ENCODE results near the gene IL22RA2. TPM values are rescaled to one million over a fixed set of nuclear protein-coding genes. Genes with fewer than 3 reads are reported as not detected.

IL22RA2 gene
- total RNA-seq, 1 experiment from 2014 or later, result not detected

DNA sequence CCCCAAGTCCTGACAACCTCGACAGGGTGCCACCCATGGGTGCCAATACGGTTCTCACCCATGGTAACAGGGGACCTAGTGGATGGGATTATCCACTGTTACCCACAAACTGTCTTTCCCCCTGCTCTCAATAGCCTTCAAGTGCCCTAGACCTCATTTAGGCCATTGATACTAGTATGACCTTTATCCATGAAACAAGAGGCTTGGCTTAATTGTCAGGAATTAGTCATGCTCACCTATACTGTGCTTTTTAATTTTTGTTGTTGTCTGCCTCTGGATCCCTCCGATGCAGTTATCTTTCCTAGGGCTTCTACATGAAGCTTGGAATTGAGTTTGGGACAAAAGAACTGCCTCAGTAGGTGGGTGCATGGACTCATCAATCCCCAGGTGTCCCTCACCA, 11.8 kb upstream of the IL22RA2 start:
- TF ChIP-seq, protein P1, sequence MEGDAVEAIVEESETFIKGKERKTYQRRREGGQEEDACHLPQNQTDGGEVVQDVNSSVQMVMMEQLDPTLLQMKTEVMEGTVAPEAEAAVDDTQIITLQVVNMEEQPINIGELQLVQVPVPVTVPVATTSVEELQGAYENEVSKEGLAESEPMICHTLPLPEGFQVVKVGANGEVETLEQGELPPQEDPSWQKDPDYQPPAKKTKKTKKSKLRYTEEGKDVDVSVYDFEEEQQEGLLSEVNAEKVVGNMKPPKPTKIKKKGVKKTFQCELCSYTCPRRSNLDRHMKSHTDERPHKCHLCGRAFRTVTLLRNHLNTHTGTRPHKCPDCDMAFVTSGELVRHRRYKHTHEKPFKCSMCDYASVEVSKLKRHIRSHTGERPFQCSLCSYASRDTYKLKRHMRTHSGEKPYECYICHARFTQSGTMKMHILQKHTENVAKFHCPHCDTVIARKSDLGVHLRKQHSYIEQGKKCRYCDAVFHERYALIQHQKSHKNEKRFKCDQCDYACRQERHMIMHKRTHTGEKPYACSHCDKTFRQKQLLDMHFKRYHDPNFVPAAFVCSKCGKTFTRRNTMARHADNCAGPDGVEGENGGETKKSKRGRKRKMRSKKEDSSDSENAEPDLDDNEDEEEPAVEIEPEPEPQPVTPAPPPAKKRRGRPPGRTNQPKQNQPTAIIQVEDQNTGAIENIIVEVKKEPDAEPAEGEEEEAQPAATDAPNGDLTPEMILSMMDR (conservative IDR thresholded peaks at IDR 0.05; ENCODE audit: low read depth, low read length), result no peak
- TF ChIP-seq EZH2 (IDR thresholded peaks at IDR 0.05; ENCODE audit: low read length, unreplicated experiment) (no peak), EZH2phosphoT487 (IDR thresholded peaks at IDR 0.05; ENCODE audit: borderline replicate concordance, low read length) (no peak)
- intact Hi-C loops (cut with micrococcal nuclease), result no loop called here
- H3K4me3 ChIP-seq (ENCODE audit: low read length), result no peak overlapping the region
- H3K27me3 ChIP-seq (ENCODE audit: low read length), result no peaks in the 10 kb centered on the region
- no peak overlapping the region for H3K27ac ChIP-seq (ENCODE audit: low read length)
- H3K79me2 ChIP-seq (ENCODE audit: low read length), result no peaks in the 10 kb centered on the region
- no peaks in the 10 kb centered on the region for H3K9me2 ChIP-seq (replicated peaks; ENCODE audit: low read length)
- POLR2A ChIA-PET (ENCODE audit: unreplicated experiment), result no interaction called here
- H3K36me3 ChIP-seq (ENCODE audit: low read depth, low read length), result no peaks in the 10 kb centered on the region
- BruUV-seq (replicated peaks), result no TSS peak
- H2AFZ ChIP-seq (ENCODE audit: low read length), result no peak overlapping the region
- H3F3A ChIP-seq (ENCODE audit: low read length, unreplicated experiment), result no peaks in the 10 kb centered on the region
- H3K9ac ChIP-seq (ENCODE audit: low read length), result no peak overlapping the region
- H3K4me2 ChIP-seq (ENCODE audit: low read length), result no peak overlapping the region
- H4K20me1 ChIP-seq (ENCODE audit: low read length), result no peaks in the 10 kb centered on the region
- peaks cover 34% of the 10 kb centered on the region; the same call in 1 of the 2 replicates for H3K9me3 ChIP-seq (ENCODE audit: low read length)
- H3K4me1 ChIP-seq (ENCODE audit: insufficient read depth, low read length), result no peaks in the 10 kb centered on the region
- CTCF ChIA-PET, result no interaction called here
- no peak for ATAC-seq
- no peak for DNase-seq

- no peak overlapping the region for H3K4me2 ChIP-seq (ENCODE audit: low read length)
- H3K4me3 ChIP-seq (ENCODE audit: low read length), result no peak overlapping the region
- H3K27ac ChIP-seq (ENCODE audit: low read length), result no peak overlapping the region
- no peaks in the 10 kb centered on the region for H3K9me2 ChIP-seq (replicated peaks; ENCODE audit: low read length)
- no peaks in the 10 kb centered on the region for H3K79me2 ChIP-seq (ENCODE audit: low read length)
- no peaks in the 10 kb centered on the region for H3K27me3 ChIP-seq (ENCODE audit: low read length)
- H2AFZ ChIP-seq (ENCODE audit: low read length), result no peak overlapping the region
- DNase-seq (no peak), ATAC-seq (no peak)
- TF ChIP-seq EZH2 (IDR thresholded peaks at IDR 0.05; ENCODE audit: low read length, unreplicated experiment), result no peak
- TF ChIP-seq EZH2phosphoT487 (IDR thresholded peaks at IDR 0.05; ENCODE audit: borderline replicate concordance, low read length), result no peak
- TF ChIP-seq, protein P1 (conservative IDR thresholded peaks at IDR 0.05; ENCODE audit: low read depth, low read length), result no peak
- peaks cover 21% of the 10 kb centered on the region; the same call in 1 of the 2 replicates for H3K9me3 ChIP-seq (ENCODE audit: low read length)
- no peaks in the 10 kb centered on the region for H3K36me3 ChIP-seq (ENCODE audit: low read depth, low read length)
- H3K9ac ChIP-seq (ENCODE audit: low read length), result no peak overlapping the region
- no TSS peak for BruUV-seq (replicated peaks)
- no peaks in the 10 kb centered on the region for H3F3A ChIP-seq (ENCODE audit: low read length, unreplicated experiment)
- no peaks in the 10 kb centered on the region for H4K20me1 ChIP-seq (ENCODE audit: low read length)
- intact Hi-C loops (cut with micrococcal nuclease), result no loop called here
- CTCF ChIA-PET, result no interaction called here
- POLR2A ChIA-PET (ENCODE audit: unreplicated experiment), result no interaction called here
- H3K4me1 ChIP-seq (ENCODE audit: insufficient read depth, low read length), result no peaks in the 10 kb centered on the region
These were observed 9.2 kb upstream of the IL22RA2 start for GRCh38 chr6:137182654-137183073.

- ChIA-PET CTCF (no interaction called here), POLR2A (ENCODE audit: unreplicated experiment) (no interaction called here)
- TF ChIP-seq EZH2phosphoT487 (IDR thresholded peaks at IDR 0.05; ENCODE audit: borderline replicate concordance, low read length) (no peak), EZH2 (IDR thresholded peaks at IDR 0.05; ENCODE audit: low read length, unreplicated experiment) (no peak)
- TF ChIP-seq, protein P1 (conservative IDR thresholded peaks at IDR 0.05; ENCODE audit: low read depth, low read length), result no peak
- no peaks in the 10 kb centered on the region for H3K27me3 ChIP-seq (ENCODE audit: low read length)
- no peaks in the 10 kb centered on the region for H3K79me2 ChIP-seq (ENCODE audit: low read length)
- no peaks in the 10 kb centered on the region for H3K36me3 ChIP-seq (ENCODE audit: low read depth, low read length)
- no peaks in the 10 kb centered on the region for H4K20me1 ChIP-seq (ENCODE audit: low read length)
- H3K4me1 ChIP-seq (ENCODE audit: insufficient read depth, low read length), result no peaks in the 10 kb centered on the region
- no peak overlapping the region for H3K27ac ChIP-seq (ENCODE audit: low read length)
- no peak overlapping the region for H3K4me2 ChIP-seq (ENCODE audit: low read length)
- H3K9ac ChIP-seq (ENCODE audit: low read length), result no peak overlapping the region
- ATAC-seq (no peak), DNase-seq (no peak)
- no peaks in the 10 kb centered on the region for H3F3A ChIP-seq (ENCODE audit: low read length, unreplicated experiment)
- H2AFZ ChIP-seq (ENCODE audit: low read length), result no peak overlapping the region
- H3K9me3 ChIP-seq (ENCODE audit: low read length), result peaks cover 21% of the 10 kb centered on the region; the same call in 1 of the 2 replicates
- H3K4me3 ChIP-seq (ENCODE audit: low read length), result no peak overlapping the region
- intact Hi-C loops (cut with micrococcal nuclease), result no loop called here
- BruUV-seq (replicated peaks), result no TSS peak
- no peaks in the 10 kb centered on the region for H3K9me2 ChIP-seq (replicated peaks; ENCODE audit: low read length)
These were observed 8.6 kb upstream of the IL22RA2 start for GRCh38 chr6:137181891-137182653.
